HG02798 (cell line): ENCODE measurements around the gene NTRK3.

Source experiments
- ATAC-seq: cut with Tn5 transposase; IDR thresholded peaks from one replicate; pipeline ENCODE4 v1.9.1; 2021; ENCODE audit warnings: mild to moderate bottlenecking; ENCODE audit not compliant: unreplicated experiment, poor library complexity

NTRK3 gene

GRCh38 chr15:87955284-87955909 lies 301.1 kb downstream of the NTRK3 start:
- ATAC-seq: no peak

DNA sequence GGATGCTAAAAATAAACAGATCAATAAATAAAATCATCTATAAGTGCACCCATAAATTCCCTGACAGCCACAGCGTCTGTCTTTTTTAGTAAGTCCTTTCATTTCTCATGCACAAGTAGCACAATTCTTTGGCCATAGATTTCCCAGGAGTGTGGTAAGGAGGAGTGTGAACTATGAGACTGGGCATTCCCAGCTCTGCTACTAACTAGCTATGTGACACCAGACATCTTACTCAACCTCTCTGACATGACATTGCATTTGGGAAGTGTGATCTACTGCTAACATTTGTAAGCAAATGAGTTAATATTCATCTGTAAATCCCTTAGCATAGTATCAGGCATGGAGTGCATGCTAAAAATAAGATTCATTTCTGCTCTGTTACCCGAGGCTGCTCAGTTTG lies 301.7 kb downstream of the NTRK3 start:
- no peak for ATAC-seq

DNA sequence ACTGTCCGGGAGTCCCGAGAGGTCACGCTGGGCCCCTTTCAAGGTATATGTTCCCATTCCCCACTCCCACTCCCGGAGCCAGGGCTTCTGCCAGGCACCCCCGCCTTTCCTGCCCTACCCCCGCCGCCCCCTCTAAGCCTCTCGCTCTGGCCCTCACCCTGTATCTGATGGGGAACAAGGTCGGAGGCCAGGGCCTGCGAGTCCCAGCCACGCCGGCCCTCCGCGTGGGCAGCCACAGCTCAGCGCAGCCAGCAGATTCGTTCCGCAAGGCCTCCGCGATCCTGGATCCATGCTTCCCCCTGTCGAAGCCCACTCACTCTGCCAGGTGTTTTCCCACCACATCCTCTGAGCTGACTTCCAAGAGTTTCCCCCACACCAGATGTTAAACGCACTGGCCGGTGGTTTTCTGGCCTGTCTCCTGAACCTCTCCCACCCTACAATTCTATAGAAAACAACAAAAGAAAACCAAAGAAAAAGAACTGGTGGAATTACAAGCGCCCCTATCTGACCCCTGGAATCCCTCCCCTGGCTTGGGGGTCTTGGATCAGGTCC lies 303.7 kb downstream of the NTRK3 start:
- no peak for ATAC-seq

DNA sequence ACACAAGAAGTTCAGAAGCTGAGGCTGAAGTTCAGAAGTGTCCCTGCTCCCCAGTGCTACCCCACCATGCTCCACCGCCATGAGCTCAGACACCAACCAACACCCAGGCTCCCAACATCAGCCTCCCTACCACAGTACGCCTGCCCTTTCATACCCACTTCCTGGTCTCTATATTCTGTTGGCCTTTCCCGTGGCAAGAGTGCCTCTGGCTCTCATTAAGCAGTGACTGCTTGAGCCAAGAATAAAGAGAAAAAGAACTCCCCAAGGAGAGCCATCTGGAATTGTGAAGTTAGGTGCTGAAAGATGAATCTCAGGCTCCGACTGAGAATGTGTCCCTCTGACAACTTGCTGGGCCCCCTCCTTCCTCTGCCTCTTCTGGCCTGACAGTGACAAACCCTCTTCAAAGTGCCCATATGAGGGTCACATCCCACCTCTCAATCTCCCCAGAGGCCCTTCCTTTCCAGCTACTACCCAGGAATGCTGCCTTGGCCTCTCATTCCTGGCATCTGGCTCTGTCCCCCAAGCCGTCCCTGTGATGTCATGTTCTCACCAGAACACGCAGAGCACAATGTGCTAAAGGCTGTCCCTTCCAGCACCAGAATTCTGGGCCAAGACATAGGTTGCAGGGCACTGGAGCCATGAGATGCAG lies 306.8 kb downstream of the NTRK3 start:
- no peak for ATAC-seq

DNA sequence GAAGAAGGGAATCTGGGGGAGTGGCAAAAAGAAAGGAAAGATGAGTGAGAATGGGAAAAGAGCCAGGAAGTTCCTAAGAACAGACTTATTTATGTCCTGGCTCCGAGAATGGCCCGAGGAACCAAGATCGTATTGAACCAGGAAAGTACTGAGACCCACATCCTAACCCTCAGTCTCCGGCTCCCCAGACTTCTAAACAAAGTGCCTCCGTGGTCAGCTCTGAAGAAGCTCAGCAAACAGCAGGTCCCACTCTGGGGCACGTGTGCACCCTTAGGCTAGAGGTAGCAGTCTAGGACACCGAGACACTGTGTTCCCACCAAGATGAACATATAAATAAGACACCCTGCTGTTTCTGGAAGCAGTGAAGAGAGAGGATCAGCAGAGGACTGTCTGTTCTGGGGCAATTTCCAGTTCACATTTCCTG lies 307.4 kb downstream of the NTRK3 start:
- no peak for ATAC-seq

GRCh38 chr15:87947560-87947959 lies 309.0 kb downstream of the NTRK3 start:
- no peak for ATAC-seq

GRCh38 chr15:87945246-87945645 lies 311.3 kb downstream of the NTRK3 start:
- no peak for ATAC-seq

- ATAC-seq: no peak
Measured at GRCh38 chr15:87944691-87945090, 311.8 kb downstream of the NTRK3 start.

GRCh38 chr15:87944050-87944449 lies 312.5 kb downstream of the NTRK3 start:
- ATAC-seq: no peak

DNA sequence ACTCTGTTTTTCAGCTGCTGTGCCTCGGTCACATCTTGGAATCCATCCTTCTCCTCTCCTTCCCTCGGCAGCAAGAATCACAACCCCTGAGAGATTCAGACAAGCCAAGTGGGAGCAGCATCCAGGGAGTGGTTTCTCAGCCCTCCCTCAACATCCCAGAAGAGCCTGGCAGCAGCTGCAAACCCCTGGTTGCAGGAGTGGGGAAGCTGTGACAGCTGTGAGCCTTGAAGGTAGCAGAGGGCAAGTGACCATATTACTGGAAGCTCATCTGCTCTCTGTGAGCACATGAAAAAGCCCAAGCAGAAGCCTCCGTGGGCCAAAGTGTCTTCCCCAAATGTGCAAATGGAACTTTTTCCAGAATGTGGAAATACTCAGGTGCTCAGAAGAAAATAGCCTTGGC lies 312.9 kb downstream of the NTRK3 start:
- no peak for ATAC-seq

GRCh38 chr15:87942316-87942715 lies 314.2 kb downstream of the NTRK3 start:
- ATAC-seq: no peak

GRCh38 chr15:87941606-87942005 lies 314.9 kb downstream of the NTRK3 start:
- no peak for ATAC-seq

- ATAC-seq: no peak
Measured at GRCh38 chr15:87940768-87941167, 315.8 kb downstream of the NTRK3 start.

- ATAC-seq: no peak
Measured at GRCh38 chr15:87939848-87940457, 316.6 kb downstream of the NTRK3 start.

DNA sequence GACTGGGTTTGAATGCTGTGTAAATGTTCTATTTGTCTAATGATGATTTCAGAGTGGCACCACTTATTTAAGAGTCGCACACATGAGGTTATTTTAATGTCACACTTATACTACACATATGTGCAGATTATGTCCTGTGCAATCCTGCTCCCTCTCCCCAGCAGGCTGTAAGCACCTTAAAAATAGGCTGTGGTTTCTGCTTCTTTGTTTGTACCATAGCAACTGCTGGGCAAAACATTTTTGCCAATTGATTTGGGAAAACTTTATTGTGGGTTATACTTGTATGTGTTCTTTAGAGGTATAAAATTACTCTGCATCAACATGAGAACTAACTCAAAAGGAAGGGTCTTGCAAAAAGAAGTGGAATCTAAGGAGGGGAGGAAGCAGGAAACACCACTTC lies 318.5 kb downstream of the NTRK3 start:
- no peak for ATAC-seq

DNA sequence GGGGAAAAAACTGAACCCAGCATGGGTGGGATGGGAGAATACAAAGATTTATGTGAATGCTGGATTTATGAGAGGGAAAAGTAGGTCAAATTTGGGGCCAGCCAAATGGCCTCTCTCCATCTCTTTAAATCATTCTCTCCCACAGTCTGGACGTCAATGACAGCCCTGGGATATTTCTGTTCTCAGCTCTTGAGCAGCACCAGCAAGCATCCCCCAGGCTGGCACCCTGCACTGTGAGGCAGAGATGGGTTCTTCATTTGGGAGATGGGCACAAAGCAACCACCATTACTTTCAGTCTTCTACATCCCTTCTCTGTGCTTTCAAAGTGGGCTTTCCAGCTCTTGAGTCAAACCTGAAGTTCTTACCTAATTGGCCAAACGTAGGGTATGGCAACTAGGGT lies 321.0 kb downstream of the NTRK3 start:
- ATAC-seq: no peak

DNA sequence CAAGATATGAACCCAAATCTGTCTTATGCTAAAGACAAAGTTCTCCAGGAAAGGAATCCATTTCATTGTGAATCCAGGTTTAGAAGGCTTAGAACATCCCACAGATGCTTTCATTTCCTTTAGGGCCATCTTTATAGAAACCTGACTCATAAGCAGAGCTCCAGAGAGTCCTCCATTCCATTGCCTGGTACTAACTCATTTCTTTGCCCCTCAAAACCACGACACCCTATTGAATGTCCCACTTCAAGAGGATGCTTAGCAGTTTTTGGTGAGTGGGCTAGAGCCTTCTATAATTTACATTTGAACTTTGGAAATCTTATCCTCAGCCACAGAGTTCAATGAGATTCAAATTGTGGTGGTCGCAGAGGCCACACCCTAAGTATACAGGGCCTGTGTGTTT lies 325.0 kb downstream of the NTRK3 start:
- no peak for ATAC-seq

DNA sequence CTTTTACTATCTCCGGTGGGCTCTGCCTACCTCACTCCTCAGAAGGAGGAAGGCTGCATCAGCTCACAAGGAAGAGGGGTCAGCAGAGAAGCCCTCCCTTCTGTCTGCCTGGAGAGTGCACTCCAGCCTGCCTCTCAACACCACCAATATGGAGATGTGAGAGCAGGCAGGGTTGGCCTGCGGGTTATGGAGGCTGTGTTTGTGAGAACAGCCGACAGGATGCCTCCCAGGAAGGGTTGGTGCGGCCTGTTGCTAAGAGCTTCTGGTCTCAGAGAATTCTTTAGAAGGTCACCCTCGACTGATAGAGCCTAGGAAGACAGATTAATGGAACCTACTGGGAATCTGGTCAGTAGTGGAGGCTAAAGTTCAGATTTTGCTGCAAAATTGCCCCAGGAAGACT lies 326.1 kb downstream of the NTRK3 start:
- no peak for ATAC-seq

DNA sequence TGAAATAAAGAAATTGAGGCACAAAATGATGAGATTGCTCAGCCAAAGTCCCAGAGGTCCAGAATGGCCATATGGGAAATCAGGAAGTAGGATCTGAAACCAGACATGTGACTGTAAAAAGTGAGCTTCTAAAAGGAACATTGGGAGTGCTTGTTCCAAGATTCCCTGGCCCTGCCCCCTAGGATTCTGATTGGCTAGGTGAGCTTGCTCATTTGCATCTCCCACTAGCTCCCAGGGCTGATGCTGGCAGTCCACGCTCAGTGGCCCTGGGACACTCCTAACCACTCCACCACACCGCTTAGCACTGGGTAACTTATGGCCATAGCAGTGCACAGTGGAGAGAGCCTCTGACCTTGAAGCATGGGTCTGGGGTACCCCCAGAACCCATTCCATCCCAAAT lies 326.7 kb downstream of the NTRK3 start:
- no peak for ATAC-seq

- no peak for ATAC-seq
Measured at GRCh38 chr15:87924433-87924832, 332.1 kb downstream of the NTRK3 start.

DNA sequence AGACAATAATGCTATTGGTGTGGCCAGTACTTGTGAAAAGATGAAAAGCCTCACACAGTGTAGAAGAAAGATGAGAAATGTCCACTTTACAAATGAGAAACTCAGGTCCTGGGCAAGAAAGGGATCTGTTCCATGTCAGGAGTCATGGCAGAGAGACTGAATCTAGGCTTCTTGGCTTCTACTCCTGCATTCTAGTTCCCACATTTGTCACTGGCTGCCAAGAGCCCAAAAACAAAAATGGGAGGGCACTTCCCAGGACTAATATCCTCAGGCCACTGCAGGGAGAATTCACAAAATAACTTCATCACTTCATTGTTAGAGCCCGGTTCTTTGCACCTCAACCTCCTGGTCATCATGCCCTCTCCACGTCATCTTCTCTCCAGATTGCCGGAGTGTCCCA lies 337.5 kb downstream of the NTRK3 start:
- no peak for ATAC-seq

- ATAC-seq: no peak
Measured at GRCh38 chr15:87917480-87917879, 339.1 kb downstream of the NTRK3 start.
